HepG2 (cell line): ENCODE data around the gene SLC25A19. TPM values are rescaled to one million over a fixed set of nuclear protein-coding genes. Genes with fewer than 3 reads are reported as not detected.

Source experiments
- CHCHD3 ChIP-seq: sonication (generic); formaldehyde crosslinking; IDR thresholded peaks from 2 replicates; pipeline ENCODE4 v1.8.0; 2022; ENCODE audit warnings: mild to moderate bottlenecking, missing genetic modification reagents, moderate library complexity
- CTCF ChIP-seq: sonication (generic); formaldehyde crosslinking; IDR thresholded peaks from 2 replicates; pipeline ENCODE4 v1.5.0; 2020; ENCODE audit warnings: mild to moderate bottlenecking, missing genetic modification reagents, moderate library complexity
- DR1 ChIP-seq: sonication (generic); formaldehyde crosslinking; IDR thresholded peaks from 2 replicates; pipeline ENCODE4 v1.8.0; 2021; ENCODE audit warnings: mild to moderate bottlenecking, missing genetic modification reagents, inconsistent platforms
- IRF1 ChIP-seq: sonication (generic); formaldehyde crosslinking; IDR thresholded peaks from 2 replicates; pipeline ENCODE4 v1.4.0; 2020; ENCODE audit warnings: low read depth, mild to moderate bottlenecking, missing genetic modification reagents
- MED13 ChIP-seq: sonication (generic); formaldehyde crosslinking; IDR thresholded peaks from 2 replicates; pipeline ENCODE4 v1.5.0; 2020; ENCODE audit warnings: missing genetic modification reagents
- MTERF4 ChIP-seq: sonication (generic); formaldehyde crosslinking; IDR thresholded peaks from 2 replicates; pipeline ENCODE4 v1.8.0; 2023; ENCODE audit warnings: mild to moderate bottlenecking, missing genetic modification reagents
- NFE2L1 ChIP-seq: sonication (generic); formaldehyde crosslinking; IDR thresholded peaks from 2 replicates; pipeline ENCODE4 v1.4.0; 2020; ENCODE audit warnings: missing genetic modification reagents, mild to moderate bottlenecking, borderline replicate concordance
- NFYB ChIP-seq: sonication (generic); formaldehyde crosslinking; IDR thresholded peaks from 2 replicates; pipeline ENCODE4 v1.4.0; 2020; ENCODE audit warnings: missing genetic modification reagents
- NR2F1 ChIP-seq, 2 experiments: fragments of 450-650 bp in 1 of 2; formaldehyde crosslinking in 1 of 2; IDR thresholded peaks; 2 replicates each; pipeline versions ENCODE4 v1.5.0 to v1.6.1; 2016 to 2020; ENCODE audit warnings: mild to moderate bottlenecking in 1 of 2, missing compliant biosample characterization in 1 of 2, missing genetic modification reagents in 1 of 2, moderate library complexity in 1 of 2
- PITX1 ChIP-seq: sonication (generic); formaldehyde crosslinking; IDR thresholded peaks from 2 replicates; pipeline ENCODE4 v1.5.1; 2020; ENCODE audit warnings: mild to moderate bottlenecking, missing genetic modification reagents
- SMYD3 ChIP-seq: sonication (generic); formaldehyde crosslinking; IDR thresholded peaks from 2 replicates; pipeline ENCODE4 v1.8.1; 2023; ENCODE audit warnings: mild to moderate bottlenecking, missing genetic modification reagents
- ZBTB20 ChIP-seq: sonication (generic); formaldehyde crosslinking; IDR thresholded peaks from 2 replicates; pipeline ENCODE4 v1.8.1; 2023; ENCODE audit warnings: missing genetic modification reagents, low read depth, mild to moderate bottlenecking, borderline replicate concordance
- ZC3H4 ChIP-seq: sonication (generic); formaldehyde crosslinking; IDR thresholded peaks from 2 replicates; pipeline ENCODE4 v1.4.0; 2020; ENCODE audit warnings: missing genetic modification reagents, borderline replicate concordance
- ZFP37 ChIP-seq: sonication (generic); formaldehyde crosslinking; IDR thresholded peaks from 2 replicates; pipeline ENCODE4 v1.4.0; 2020; ENCODE audit warnings: missing genetic modification reagents, borderline replicate concordance
- ZNF446 ChIP-seq: sonication (generic); formaldehyde crosslinking; IDR thresholded peaks from 2 replicates; pipeline ENCODE4 v1.5.0; 2020; ENCODE audit warnings: mild to moderate bottlenecking, missing genetic modification reagents
- ZNF761 ChIP-seq: sonication (generic); formaldehyde crosslinking; conservative IDR thresholded peaks from 2 replicates; pipeline ENCODE4 v1.4.0; 2020; ENCODE audit warnings: mild to moderate bottlenecking, missing genetic modification reagents
- ZNF883 ChIP-seq: sonication (generic); formaldehyde crosslinking; IDR thresholded peaks from 2 replicates; pipeline ENCODE4 v1.5.1; 2020; ENCODE audit warnings: mild to moderate bottlenecking, missing genetic modification reagents; ENCODE audit errors: not compliant biosample characterization
- ZSCAN30 ChIP-seq: sonication (generic); formaldehyde crosslinking; IDR thresholded peaks from 2 replicates; pipeline ENCODE4 v1.5.0; 2020; ENCODE audit warnings: mild to moderate bottlenecking, missing genetic modification reagents
- polyA plus RNA-seq, 8 experiments: library from polyadenylated mRNA; depleted of rRNA in 3 of 8; stranded (reverse) in 7 of 8; unstranded in 1 of 8; fragments of >200 nt; fragmentation: Illumina TruSeq in 4 of 8; extraction: Trizol in 4 of 8; gene quantifications; 2 replicates each; pipeline versions ENCODE4 v1.2.1 to v1.2.3, GENCODE V29; 2011 to 2016; ENCODE audit warnings: low read depth in 4 of 8, missing spikeins in 1 of 8, mixed read lengths in 1 of 8; ENCODE audit not compliant: insufficient read depth in 1 of 8
- total RNA-seq, 5 experiments: library from RNA; depleted of rRNA; stranded (reverse); fragments of >200 nt; fragmentation: Illumina TruSeq; extraction: Trizol; gene quantifications; 2 replicates each; pipeline ENCODE4 v1.2.3, GENCODE V29; 2016; ENCODE audit warnings: low read depth in 1 of 5
- TF ChIP-seq, protein P1 (sequence below): conservative IDR thresholded peaks from 2 replicates; pipeline ENCODE4 v1.6.1; 2018; ENCODE audit warnings: missing genetic modification reagents
- TF ChIP-seq, protein P2 (sequence below): sonication (generic); formaldehyde crosslinking; IDR thresholded peaks from 2 replicates; pipeline ENCODE4 v1.4.0; 2020; ENCODE audit warnings: mild to moderate bottlenecking, missing genetic modification reagents
- TF ChIP-seq, protein P3 (sequence below): sonication (generic); formaldehyde crosslinking; IDR thresholded peaks from 2 replicates; pipeline ENCODE4 v1.4.0; 2020; ENCODE audit warnings: missing genetic modification reagents, borderline replicate concordance
- TF ChIP-seq, protein P4 (sequence below): sonication (generic); formaldehyde crosslinking; conservative IDR thresholded peaks from 2 replicates; pipeline ENCODE4 v1.8.0; 2022; ENCODE audit warnings: mild to moderate bottlenecking, moderate library complexity, missing genetic modification reagents

Gene SLC25A19
- total and polyA plus RNA-seq, 2 of the 13 experiments (the other 11 are each of a cell fraction or from before 2014, with no cell fraction given): 24.4 to 41.4 TPM

GRCh38 chr17:75288770-75289114 lies 491 bp downstream of the SLC25A19 start (continued):
- TF ChIP-seq CTCF (CRISPR knock-in tag): no peak
- no peak for TF ChIP-seq ZFP37 (CRISPR knock-in tag)
- peak; percentile 46; the same call in 1 of the 2 replicates for TF ChIP-seq MED13 (CRISPR knock-in tag)
- no peak for TF ChIP-seq ZBTB20 (CRISPR knock-in tag)
- TF ChIP-seq ZNF761 (CRISPR knock-in tag): no peak
- no peak for TF ChIP-seq ZNF446 (CRISPR knock-in tag)
- TF ChIP-seq ZSCAN30: no peak
- TF ChIP-seq IRF1: peak; percentile 67; the same call in 1 of the 2 replicates
- TF ChIP-seq SMYD3 (CRISPR knock-in tag): no peak
- no peak for TF ChIP-seq ZNF883
- TF ChIP-seq, protein P1, sequence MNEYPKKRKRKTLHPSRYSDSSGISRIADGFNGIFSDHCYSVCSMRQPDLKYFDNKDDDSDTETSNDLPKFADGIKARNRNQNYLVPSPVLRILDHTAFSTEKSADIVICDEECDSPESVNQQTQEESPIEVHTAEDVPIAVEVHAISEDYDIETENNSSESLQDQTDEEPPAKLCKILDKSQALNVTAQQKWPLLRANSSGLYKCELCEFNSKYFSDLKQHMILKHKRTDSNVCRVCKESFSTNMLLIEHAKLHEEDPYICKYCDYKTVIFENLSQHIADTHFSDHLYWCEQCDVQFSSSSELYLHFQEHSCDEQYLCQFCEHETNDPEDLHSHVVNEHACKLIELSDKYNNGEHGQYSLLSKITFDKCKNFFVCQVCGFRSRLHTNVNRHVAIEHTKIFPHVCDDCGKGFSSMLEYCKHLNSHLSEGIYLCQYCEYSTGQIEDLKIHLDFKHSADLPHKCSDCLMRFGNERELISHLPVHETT (CRISPR knock-in tag): no peak
- TF ChIP-seq PITX1 (CRISPR knock-in tag): peak; percentile 32; the same call in 1 of the 2 replicates
- no peak for TF ChIP-seq CHCHD3 (CRISPR knock-in tag)
- TF ChIP-seq, protein P2, sequence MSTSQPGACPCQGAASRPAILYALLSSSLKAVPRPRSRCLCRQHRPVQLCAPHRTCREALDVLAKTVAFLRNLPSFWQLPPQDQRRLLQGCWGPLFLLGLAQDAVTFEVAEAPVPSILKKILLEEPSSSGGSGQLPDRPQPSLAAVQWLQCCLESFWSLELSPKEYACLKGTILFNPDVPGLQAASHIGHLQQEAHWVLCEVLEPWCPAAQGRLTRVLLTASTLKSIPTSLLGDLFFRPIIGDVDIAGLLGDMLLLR (CRISPR knock-in tag): no peak
- TF ChIP-seq, protein P3, sequence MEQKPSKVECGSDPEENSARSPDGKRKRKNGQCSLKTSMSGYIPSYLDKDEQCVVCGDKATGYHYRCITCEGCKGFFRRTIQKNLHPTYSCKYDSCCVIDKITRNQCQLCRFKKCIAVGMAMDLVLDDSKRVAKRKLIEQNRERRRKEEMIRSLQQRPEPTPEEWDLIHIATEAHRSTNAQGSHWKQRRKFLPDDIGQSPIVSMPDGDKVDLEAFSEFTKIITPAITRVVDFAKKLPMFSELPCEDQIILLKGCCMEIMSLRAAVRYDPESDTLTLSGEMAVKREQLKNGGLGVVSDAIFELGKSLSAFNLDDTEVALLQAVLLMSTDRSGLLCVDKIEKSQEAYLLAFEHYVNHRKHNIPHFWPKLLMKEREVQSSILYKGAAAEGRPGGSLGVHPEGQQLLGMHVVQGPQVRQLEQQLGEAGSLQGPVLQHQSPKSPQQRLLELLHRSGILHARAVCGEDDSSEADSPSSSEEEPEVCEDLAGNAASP: no peak
- TF ChIP-seq MTERF4: no peak
- TF ChIP-seq ZC3H4 (CRISPR knock-in tag): no peak
- TF ChIP-seq, protein P4, sequence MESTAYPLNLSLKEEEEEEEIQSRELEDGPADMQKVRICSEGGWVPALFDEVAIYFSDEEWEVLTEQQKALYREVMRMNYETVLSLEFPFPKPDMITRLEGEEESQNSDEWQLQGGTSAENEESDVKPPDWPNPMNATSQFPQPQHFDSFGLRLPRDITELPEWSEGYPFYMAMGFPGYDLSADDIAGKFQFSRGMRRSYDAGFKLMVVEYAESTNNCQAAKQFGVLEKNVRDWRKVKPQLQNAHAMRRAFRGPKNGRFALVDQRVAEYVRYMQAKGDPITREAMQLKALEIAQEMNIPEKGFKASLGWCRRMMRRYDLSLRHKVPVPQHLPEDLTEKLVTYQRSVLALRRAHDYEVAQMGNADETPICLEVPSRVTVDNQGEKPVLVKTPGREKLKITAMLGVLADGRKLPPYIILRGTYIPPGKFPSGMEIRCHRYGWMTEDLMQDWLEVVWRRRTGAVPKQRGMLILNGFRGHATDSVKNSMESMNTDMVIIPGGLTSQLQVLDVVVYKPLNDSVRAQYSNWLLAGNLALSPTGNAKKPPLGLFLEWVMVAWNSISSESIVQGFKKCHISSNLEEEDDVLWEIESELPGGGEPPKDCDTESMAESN (CRISPR knock-in tag): no peak
- no peak; a peak in 2 of 4 replicates for TF ChIP-seq NR2F1 (CRISPR knock-in tag; IDR thresholded peaks at IDR 0.05)
- no peak for TF ChIP-seq DR1
- TF ChIP-seq NFYB: no peak
- no peak for TF ChIP-seq NFE2L1
